SK-N-MC (cell line): ENCODE data around the gene SSTR3.

ENCODE experiments used
- EZH2 ChIP-seq: fragments of 200-600 bp; sonication (generic); IDR thresholded peaks from one replicate; pipeline ENCODE4 v1.6.1; 2017; ENCODE audit warnings: antibody characterized with exemption
- FOXP2 ChIP-seq: optimal IDR thresholded peaks from 2 replicates; pipeline ENCODE3; 2011; ENCODE audit warnings: mild to moderate bottlenecking, moderate library complexity; ENCODE audit not compliant: insufficient read depth; ENCODE audit errors: extremely low read length, control extremely low read depth
- POLR2AphosphoS5 ChIP-seq: IDR thresholded peaks from 2 replicates; pipeline ENCODE4 v1.6.1; 2012; ENCODE audit warnings: mild to moderate bottlenecking, low read depth, low read length, borderline replicate concordance

DNA sequence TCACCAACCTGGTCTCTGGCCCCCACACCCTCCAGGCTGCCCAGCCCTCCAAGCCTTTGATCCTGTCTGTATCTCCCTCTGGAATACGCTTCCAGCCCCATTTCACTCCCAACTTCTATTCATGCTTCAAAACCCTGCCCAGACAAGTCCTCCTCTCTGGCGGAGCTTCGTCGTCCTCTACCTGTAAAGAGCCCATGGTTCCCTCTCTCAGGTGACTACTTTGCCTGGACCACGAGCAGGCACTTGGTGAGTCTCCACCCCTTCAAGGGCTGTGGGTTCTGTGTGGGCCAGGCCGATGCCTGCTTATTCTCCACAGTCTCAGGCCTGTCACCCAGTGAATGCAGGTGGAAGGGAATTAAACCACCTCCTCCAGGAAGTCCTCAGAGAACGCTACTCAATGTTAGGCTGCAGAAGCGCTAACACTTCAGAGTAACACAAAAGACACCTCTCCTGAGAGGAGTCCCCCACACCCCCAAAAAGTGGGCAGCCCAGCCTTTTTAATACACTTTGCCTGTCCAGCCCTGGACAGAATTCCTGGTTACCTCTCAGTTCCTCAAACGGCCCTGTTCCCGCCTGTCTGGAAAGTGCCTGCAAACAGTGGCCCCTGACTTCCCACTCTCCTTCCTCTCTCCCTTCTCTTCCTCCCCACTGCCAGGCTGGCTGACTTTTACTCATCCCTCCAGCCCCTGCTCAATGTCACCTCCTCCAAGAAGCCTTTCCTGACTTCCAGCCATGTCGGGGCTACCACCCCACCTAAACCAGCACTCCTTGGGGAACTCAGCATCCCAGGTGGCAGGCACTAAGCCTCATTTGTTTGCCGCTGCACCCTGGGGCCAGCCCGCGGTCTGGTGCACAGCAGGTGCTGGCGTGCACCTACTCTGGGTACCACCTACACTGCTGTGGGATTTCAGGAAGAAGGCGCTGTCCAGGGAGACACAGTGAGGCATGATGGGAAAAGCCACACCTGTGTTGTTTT, 22.7 kb upstream of the SSTR3 start:
- no peak for TF ChIP-seq POLR2AphosphoS5
- TF ChIP-seq EZH2: no peak
- TF ChIP-seq FOXP2: no peak
